HL-60 (cell line): ENCODE measurements around the gene PADI4.

Experiments used
- CTCF ChIP-seq: IDR thresholded peaks from one replicate; pipeline ENCODE4 v1.5.1; 2011; ENCODE audit warnings: low read length, control low read depth, inconsistent platforms; ENCODE audit not compliant: insufficient read depth
- GABPA ChIP-seq: IDR thresholded peaks from 2 replicates; pipeline ENCODE4 v1.6.1; 2012; ENCODE audit warnings: low read depth
- POLR2AphosphoS5 ChIP-seq: IDR thresholded peaks from 2 replicates; pipeline ENCODE4 v1.6.1; 2012; ENCODE audit warnings: low read depth
- REST ChIP-seq: IDR thresholded peaks from 2 replicates; pipeline ENCODE4 v1.6.1; 2012; ENCODE audit warnings: low read depth; ENCODE audit not compliant: insufficient replicate concordance
- SPI1 ChIP-seq: IDR thresholded peaks from 2 replicates; pipeline ENCODE4 v1.6.1; 2012; ENCODE audit warnings: low read depth, mild to moderate bottlenecking, borderline replicate concordance

GRCh38 chr1:17263936-17264335 lies 44.1 kb upstream of the PADI4 start:
- TF ChIP-seq CTCF: no peak
- no peak for TF ChIP-seq POLR2AphosphoS5
- TF ChIP-seq SPI1: no peak
- no peak for TF ChIP-seq REST
- no peak for TF ChIP-seq GABPA
